SU-DHL-6 (cell line): ENCODE data around the gene EIF3K.

Experiments used
- H2AFZ ChIP-seq: fragments of 200-600 bp; sonication (generic); 2 replicates; pipeline ENCODE4 v1.6.1; 2014; ENCODE audit warnings: low read depth, mild to moderate bottlenecking, moderate library complexity, mixed read lengths, antibody characterized with exemption, low read length; ENCODE audit not compliant: severe bottlenecking
- H3F3A ChIP-seq: fragments of 200-600 bp; shearing (Covaris generic); 2 replicates; pipeline ENCODE4 v1.6.0; 2016; ENCODE audit warnings: antibody characterized with exemption, mild to moderate bottlenecking; ENCODE audit not compliant: insufficient read depth
- H3K27ac ChIP-seq: fragments of 200-600 bp; sonication (generic); 2 replicates; pipeline ENCODE4 v1.5.1; 2016; ENCODE audit warnings: low read depth, mild to moderate bottlenecking, low read length, moderate library complexity, mixed read lengths
- H3K27me3 ChIP-seq: fragments of 200-600 bp; sonication (generic), shearing (Covaris generic); 2 replicates; pipeline ENCODE4 v1.6.0; 2014; ENCODE audit warnings: mild to moderate bottlenecking, low read length
- H3K36me3 ChIP-seq: fragments of 200-600 bp; sonication (generic); 2 replicates; pipeline ENCODE4 v1.6.1; 2014; ENCODE audit warnings: mild to moderate bottlenecking, low read length, mixed read lengths
- H3K4me2 ChIP-seq: fragments of 300-600, 200-600 bp; shearing (Covaris generic), sonication (generic); 2 replicates; pipeline ENCODE4 v1.6.0; 2014; ENCODE audit warnings: low read length, low read depth, mild to moderate bottlenecking; ENCODE audit not compliant: poor library complexity, severe bottlenecking
- H3K4me3 ChIP-seq: fragments of 200-600 bp; sonication (generic); 2 replicates; pipeline ENCODE4 v1.5.1; 2014; ENCODE audit warnings: antibody characterized with exemption, low read length, mild to moderate bottlenecking, mixed read lengths; ENCODE audit not compliant: insufficient read depth, poor library complexity, severe bottlenecking
- H3K79me2 ChIP-seq: fragments of 200-600 bp; sonication (generic); 2 replicates; pipeline ENCODE4 v1.6.1; 2014; ENCODE audit warnings: mild to moderate bottlenecking, low read length, moderate library complexity; ENCODE audit not compliant: insufficient read depth
- H3K9ac ChIP-seq: fragments of 200-600 bp; sonication (generic); 2 replicates; pipeline ENCODE4 v1.7.0; 2014; ENCODE audit warnings: mild to moderate bottlenecking, low read length
- H3K9me2 ChIP-seq: fragments of 200-600 bp; sonication (generic); replicated peaks from 2 replicates; pipeline ENCODE4 v1.6.1; 2014; ENCODE audit warnings: low read length; ENCODE audit not compliant: insufficient read depth
- H3K9me3 ChIP-seq: fragments of 200-600 bp; sonication (generic); 2 replicates; pipeline ENCODE4 v1.6.1; 2014; ENCODE audit warnings: low read length, mixed read lengths; ENCODE audit not compliant: insufficient read depth
- H4K20me1 ChIP-seq: fragments of 200-600 bp; sonication (generic); 2 replicates; pipeline ENCODE4 v1.6.1; 2014; ENCODE audit warnings: low read depth, mild to moderate bottlenecking, antibody characterized with exemption, low read length, moderate library complexity, mixed read lengths
- EZH2phosphoT487 ChIP-seq: fragments of 200-600 bp; sonication (generic), shearing (Covaris generic); conservative IDR thresholded peaks from 2 replicates; pipeline ENCODE4 v1.6.1; 2018; ENCODE audit warnings: mild to moderate bottlenecking, antibody characterized with exemption, low read length, moderate library complexity, mixed read lengths
- TF ChIP-seq, protein P1 (sequence below): fragments of 200-600 bp; sonication (generic); IDR thresholded peaks from one replicate; pipeline ENCODE4 v1.5.1; 2017; ENCODE audit warnings: antibody characterized with exemption, mild to moderate bottlenecking, low read length, moderate library complexity; ENCODE audit not compliant: insufficient read depth, poor library complexity, severe bottlenecking

The EIF3K gene, protein sequence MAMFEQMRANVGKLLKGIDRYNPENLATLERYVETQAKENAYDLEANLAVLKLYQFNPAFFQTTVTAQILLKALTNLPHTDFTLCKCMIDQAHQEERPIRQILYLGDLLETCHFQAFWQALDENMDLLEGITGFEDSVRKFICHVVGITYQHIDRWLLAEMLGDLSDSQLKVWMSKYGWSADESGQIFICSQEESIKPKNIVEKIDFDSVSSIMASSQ

DNA sequence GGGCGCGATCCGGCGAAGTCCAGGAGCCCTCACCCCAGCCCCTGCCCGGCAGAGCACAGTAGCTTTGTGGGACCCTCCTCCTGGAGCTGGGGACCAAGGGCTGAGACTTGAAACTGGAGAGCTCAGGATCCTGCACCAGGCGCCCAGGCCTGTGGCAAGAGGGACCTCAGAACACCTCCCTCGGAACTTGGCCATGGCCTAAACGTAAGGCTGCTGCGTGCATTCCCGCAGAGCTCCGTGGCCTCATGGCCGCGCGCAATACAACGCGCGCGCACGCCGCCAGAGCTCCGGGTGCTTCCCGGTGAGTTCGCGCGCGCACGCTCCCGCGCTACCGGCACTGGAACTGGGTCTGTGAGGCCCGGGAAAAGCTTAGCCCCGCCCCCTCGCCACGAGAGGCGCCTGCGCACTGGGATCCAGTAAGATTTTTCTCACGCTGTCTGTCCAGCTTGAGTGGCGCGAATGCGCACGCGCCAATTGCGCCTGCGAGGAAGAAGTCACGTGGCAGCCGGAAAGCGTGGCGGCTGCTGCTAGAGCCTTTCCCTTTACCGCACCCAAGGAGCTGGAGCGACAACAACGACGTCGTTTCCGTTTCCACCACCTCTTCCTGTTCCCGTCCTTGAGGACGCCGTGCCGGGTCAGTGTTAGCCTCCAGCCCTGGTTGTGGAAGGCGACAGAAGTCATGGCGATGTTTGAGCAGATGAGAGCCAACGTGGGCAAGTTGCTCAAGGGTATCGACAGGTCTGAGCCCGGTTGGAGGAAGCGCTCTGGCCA, at the start of gene EIF3K:
TSS of gene EIF3K (plus strand) at position 599 of the 771 bp plus-strand sequence. CDS start at position 680, 81 bp downstream.
- H3F3A ChIP-seq: peaks cover 11% of the 10 kb centered on the region
- peak within 1 kb of the TSS; percentile 94 for H3K4me3 ChIP-seq
- peaks cover 8% of the 10 kb centered on the region; the same call in 1 of the 2 replicates for H3K36me3 ChIP-seq
- peak within 1 kb of the TSS; percentile 94 for H3K9ac ChIP-seq
- peaks cover 46% of the 10 kb centered on the region for H3K79me2 ChIP-seq
- H3K9me2 ChIP-seq: no peaks in the 10 kb centered on the region
- peak within 1 kb of the TSS; percentile 94 for H3K4me2 ChIP-seq
- H3K27ac ChIP-seq: peak within 1 kb of the TSS; percentile 93
- no peaks in the 10 kb centered on the region for H4K20me1 ChIP-seq
- H2AFZ ChIP-seq: peak within 1 kb of the TSS; percentile 54
- no peaks in the 10 kb centered on the region for H3K27me3 ChIP-seq
- H3K9me3 ChIP-seq: no peaks in the 10 kb centered on the region
- TF ChIP-seq, protein P1, sequence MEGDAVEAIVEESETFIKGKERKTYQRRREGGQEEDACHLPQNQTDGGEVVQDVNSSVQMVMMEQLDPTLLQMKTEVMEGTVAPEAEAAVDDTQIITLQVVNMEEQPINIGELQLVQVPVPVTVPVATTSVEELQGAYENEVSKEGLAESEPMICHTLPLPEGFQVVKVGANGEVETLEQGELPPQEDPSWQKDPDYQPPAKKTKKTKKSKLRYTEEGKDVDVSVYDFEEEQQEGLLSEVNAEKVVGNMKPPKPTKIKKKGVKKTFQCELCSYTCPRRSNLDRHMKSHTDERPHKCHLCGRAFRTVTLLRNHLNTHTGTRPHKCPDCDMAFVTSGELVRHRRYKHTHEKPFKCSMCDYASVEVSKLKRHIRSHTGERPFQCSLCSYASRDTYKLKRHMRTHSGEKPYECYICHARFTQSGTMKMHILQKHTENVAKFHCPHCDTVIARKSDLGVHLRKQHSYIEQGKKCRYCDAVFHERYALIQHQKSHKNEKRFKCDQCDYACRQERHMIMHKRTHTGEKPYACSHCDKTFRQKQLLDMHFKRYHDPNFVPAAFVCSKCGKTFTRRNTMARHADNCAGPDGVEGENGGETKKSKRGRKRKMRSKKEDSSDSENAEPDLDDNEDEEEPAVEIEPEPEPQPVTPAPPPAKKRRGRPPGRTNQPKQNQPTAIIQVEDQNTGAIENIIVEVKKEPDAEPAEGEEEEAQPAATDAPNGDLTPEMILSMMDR: no peak
- no peak for TF ChIP-seq EZH2phosphoT487

DNA sequence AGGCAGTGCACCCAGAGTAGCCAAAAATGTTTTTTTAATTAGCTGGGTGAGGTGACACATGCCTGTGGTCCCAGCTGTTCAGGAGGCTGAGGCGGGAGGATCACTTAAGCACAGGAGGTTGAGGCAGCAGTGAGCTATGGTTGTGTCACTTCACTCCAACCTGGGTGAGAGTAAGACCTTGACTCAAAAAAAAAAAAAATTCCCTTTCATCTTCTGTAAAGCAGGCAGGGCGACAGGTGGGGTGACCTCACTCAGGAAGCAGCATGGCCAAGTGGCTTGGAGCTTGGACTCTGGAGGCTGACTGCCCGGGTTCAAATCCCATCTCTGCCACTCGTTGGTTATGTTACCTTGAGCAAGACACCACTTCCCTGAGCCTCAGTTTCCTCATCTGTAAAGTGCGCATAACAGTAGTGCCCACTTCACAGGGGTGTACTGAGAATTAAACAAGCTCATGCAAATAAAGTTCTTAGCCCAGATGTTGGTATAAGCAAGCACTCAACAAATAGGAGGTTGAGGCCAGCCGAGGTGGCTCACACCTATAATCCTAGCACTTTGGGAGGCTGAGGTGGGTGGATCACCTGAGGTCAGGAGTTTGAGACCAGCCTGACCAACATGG, 49.5 kb upstream of the EIF3K start:
- H3K9ac ChIP-seq: no peak overlapping the region
- no peaks in the 10 kb centered on the region for H4K20me1 ChIP-seq
- no peaks in the 10 kb centered on the region for H3K79me2 ChIP-seq
- H2AFZ ChIP-seq: no peak overlapping the region
- no peaks in the 10 kb centered on the region for H3K27me3 ChIP-seq
- H3K4me3 ChIP-seq: no peak overlapping the region
- H3F3A ChIP-seq: no peaks in the 10 kb centered on the region
- no peaks in the 10 kb centered on the region for H3K36me3 ChIP-seq
- no peak for TF ChIP-seq EZH2phosphoT487
- TF ChIP-seq, protein P1: no peak
- H3K9me3 ChIP-seq: no peaks in the 10 kb centered on the region
- no peak overlapping the region for H3K27ac ChIP-seq
- no peak overlapping the region for H3K4me2 ChIP-seq
- no peaks in the 10 kb centered on the region for H3K9me2 ChIP-seq

DNA sequence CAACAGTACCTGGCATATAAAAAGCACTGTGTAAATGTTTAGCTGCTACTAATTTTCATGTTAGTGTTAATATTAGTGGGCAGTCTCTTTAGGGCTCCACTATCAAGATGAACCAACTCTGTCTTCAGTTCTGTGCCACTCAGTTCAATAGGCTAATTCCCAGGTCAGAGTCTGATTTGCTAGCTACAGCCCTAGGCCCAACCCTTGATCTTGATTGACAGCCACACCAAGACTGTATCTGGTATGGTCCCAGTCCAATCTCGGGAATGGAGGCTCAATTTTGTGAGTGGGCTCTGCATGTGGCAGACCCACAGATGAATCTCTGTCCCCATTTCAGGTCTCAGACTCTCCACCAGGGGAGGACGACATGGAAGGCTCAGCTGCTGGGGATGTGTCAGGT, 47.3 kb upstream of the EIF3K start:
- H3K9me2 ChIP-seq: no peaks in the 10 kb centered on the region
- no peaks in the 10 kb centered on the region for H3K79me2 ChIP-seq
- H3K27me3 ChIP-seq: no peaks in the 10 kb centered on the region
- no peak for TF ChIP-seq EZH2phosphoT487
- TF ChIP-seq, protein P1: no peak
- no peak overlapping the region for H3K9ac ChIP-seq
- no peak overlapping the region for H3K4me2 ChIP-seq
- no peaks in the 10 kb centered on the region for H4K20me1 ChIP-seq
- H3K4me3 ChIP-seq: no peak overlapping the region
- H3K36me3 ChIP-seq: no peaks in the 10 kb centered on the region
- H3K27ac ChIP-seq: no peak overlapping the region
- no peak overlapping the region for H2AFZ ChIP-seq
- no peaks in the 10 kb centered on the region for H3K9me3 ChIP-seq
- H3F3A ChIP-seq: no peaks in the 10 kb centered on the region
